Mesodermal cell (in vitro differentiated cells): ENCODE results near the gene NHSL2.
A peak's percentile ranks its signal among the peaks of the same experiment; 100 is the strongest.

ENCODE experiments used
- H3K27ac ChIP-seq: 2 replicates; pipeline ENCODE4 v1.7.0; 2013; ENCODE audit warnings: mild to moderate bottlenecking, low read depth, low read length, moderate library complexity; ENCODE audit not compliant: severe bottlenecking
- H3K36me3 ChIP-seq: 2 replicates; pipeline ENCODE4 v1.7.1; 2013; ENCODE audit warnings: mild to moderate bottlenecking, low read length, moderate library complexity; ENCODE audit not compliant: control insufficient read depth, insufficient read depth
- H3K4me1 ChIP-seq: one replicate; pipeline ENCODE4 v1.7.1; 2013; ENCODE audit warnings: mild to moderate bottlenecking, low read length; ENCODE audit not compliant: insufficient read depth, control insufficient read depth, poor library complexity, severe bottlenecking
- H3K4me3 ChIP-seq: 2 replicates; pipeline ENCODE4 v1.7.0; 2013; ENCODE audit warnings: low read length, control low read depth, mild to moderate bottlenecking; ENCODE audit not compliant: insufficient read depth, poor library complexity, severe bottlenecking; ENCODE audit errors: extremely low read depth
- H3K9me3 ChIP-seq: 2 replicates; pipeline ENCODE4 v1.7.1; 2013; ENCODE audit warnings: mild to moderate bottlenecking, low read length, moderate library complexity; ENCODE audit not compliant: control insufficient read depth
- WGBS, 2 experiments: methylation state at CpG; one replicate each; pipeline ENCODE4 v1.1.5; 2013; ENCODE audit warnings: missing lambda C conversion rate in 2 of 2; ENCODE audit not compliant: insufficient coverage in 2 of 2; 5-methylcytosine and 5-hydroxymethylcytosine counted together

NHSL2 gene

GRCh38 chrX:72120837-72121236, 210.2 kb downstream of the NHSL2 start:
- WGBS, 2 experiments, result 95 to 100% methylated on average over 1 to 4 of the region's 6 CpGs

DNA sequence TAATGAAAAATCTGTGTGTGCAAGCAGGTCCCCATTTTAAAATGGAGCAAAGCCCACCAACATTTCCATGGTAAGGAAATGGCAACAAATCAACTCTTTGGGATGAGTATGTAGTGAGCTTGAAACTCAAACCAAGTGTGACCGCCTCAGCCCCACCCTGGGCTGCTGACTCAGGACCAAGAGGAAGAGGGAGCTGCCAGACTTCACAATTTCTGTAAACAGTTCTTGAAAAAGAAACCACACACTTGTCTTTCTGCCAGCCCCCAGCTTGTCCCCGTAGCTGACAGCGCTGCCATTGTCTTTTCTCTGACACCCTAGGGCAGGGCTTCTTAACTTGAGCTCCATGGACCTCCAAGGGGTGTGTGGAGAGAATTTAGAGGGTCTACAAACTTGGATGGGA, 210.7 kb downstream of the NHSL2 start:
- peak overlapping the region; percentile 43 for H3K27ac ChIP-seq

More at GRCh38 chrX:72120837-72121236, 210.2 kb downstream of the NHSL2 start:
- H3K4me3 ChIP-seq, result no peak overlapping the region
- no peaks in the 10 kb centered on the region for H3K36me3 ChIP-seq
- peaks cover 39% of the 10 kb centered on the region for H3K4me1 ChIP-seq
- H3K27ac ChIP-seq, result peak overlapping the region; percentile 43
- H3K9me3 ChIP-seq, result no peaks in the 10 kb centered on the region

GRCh38 chrX:72122621-72123337, 212.1 kb downstream of the NHSL2 start:
- no peak overlapping the region for H3K4me3 ChIP-seq
- peak overlapping the region; percentile 95 for H3K27ac ChIP-seq
- WGBS, 2 experiments, result 80 to 97% methylated on average over 3 to 6 of the region's 6 CpGs
- H3K9me3 ChIP-seq, result no peaks in the 10 kb centered on the region
- peaks cover 3% of the 10 kb centered on the region for H3K36me3 ChIP-seq
- H3K4me1 ChIP-seq, result peaks cover 55% of the 10 kb centered on the region

More for the DNA sequence above, 210.7 kb downstream of the NHSL2 start:
- Histone ChIP-seq H3K4me1 (peaks cover 43% of the 10 kb centered on the region), H3K9me3 (no peaks in the 10 kb centered on the region), H3K36me3 (no peaks in the 10 kb centered on the region), H3K4me3 (no peak overlapping the region)
- WGBS, 2 experiments, result no CpG with 5 or more reads among the region's 3 CpGs

- H3K4me1 ChIP-seq, result peaks cover 63% of the 10 kb centered on the region
- peaks cover 3% of the 10 kb centered on the region for H3K36me3 ChIP-seq
- H3K4me3 ChIP-seq, result no peak overlapping the region
- WGBS, 2 experiments, result 42% methylated on average over 2 of the region's 11 CpGs; no CpG with 5 or more reads in 1 of the 2 experiments
- H3K27ac ChIP-seq, result peak overlapping the region; percentile 95
- no peaks in the 10 kb centered on the region for H3K9me3 ChIP-seq
Measured at GRCh38 chrX:72123471-72124185, 213.0 kb downstream of the NHSL2 start.

DNA sequence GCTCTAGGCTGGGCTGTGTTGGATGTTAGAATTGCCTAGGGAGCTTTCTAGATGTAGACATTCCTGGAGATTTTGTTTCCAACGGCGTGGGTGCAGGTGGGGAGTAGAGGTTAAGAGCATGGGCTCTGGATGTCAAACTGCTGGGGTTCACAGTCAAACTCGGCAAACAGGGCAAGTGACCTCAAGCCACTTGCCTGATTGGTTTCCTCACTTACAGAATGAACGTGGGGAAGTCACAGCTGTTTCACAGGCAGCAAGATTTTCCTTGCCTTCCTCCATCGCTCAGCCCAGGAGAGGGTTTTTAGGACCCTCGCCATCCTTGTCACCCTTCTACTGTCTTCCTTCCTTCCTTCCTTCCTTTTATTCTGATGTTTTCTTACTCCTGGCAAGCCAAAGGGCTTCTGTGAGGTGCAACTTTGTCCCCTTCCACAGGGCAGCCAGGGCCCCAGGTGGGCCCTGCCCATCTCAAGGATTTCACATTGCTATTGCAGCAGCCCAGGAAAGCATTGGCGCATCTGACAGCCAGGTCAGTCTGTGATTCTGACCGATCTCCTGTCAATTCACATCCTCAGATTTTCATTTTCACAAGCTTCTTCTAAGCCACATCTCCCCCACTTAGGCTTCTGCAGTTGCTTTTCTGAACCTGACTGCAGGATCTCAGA, 214.0 kb downstream of the NHSL2 start:
- Histone ChIP-seq H3K9me3 (no peaks in the 10 kb centered on the region), H3K4me1 (peaks cover 63% of the 10 kb centered on the region), H3K27ac (peak overlapping the region; percentile 95), H3K4me3 (no peak overlapping the region), H3K36me3 (peaks cover 9% of the 10 kb centered on the region)
- 90 to 93% methylated on average over 6 to 8 of the region's 8 CpGs for WGBS, 2 experiments

DNA sequence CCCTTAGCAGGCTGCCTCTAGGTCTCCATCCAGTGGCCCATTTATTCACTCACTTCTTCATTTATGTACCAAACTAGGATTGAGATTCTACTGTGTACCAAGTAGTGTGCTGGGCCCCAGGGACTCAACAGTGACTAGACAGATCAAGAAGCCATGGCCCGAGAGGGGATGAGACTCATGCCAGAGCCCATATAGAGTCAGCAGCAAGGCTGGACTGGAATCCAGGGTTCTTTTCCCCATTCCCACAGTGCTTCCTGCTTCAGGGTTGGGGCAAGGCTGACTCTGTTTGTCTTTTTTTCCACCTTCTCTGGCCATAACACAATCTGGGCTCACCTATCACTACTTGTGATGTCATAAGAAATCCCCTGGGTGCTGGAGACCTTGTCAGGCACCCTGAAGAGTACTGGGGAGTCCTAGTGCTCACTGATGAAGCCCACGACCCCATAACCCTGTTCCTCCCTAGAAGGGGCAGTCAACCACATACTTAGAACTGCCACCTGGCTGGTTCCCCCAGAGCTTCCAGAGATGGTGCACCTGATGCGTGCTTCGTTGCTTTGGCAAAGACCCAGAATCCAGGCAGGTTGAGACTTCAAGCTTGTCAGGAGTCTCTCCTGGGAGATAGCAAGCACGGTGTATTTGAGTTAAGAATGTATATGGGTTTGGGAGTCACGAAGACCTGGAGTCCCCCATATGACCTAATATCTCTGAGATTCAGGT, 214.8 kb downstream of the NHSL2 start:
- 60 to 100% methylated on average over 2 to 3 of the region's 6 CpGs for WGBS, 2 experiments
- Histone ChIP-seq H3K4me1 (peaks cover 63% of the 10 kb centered on the region), H3K27ac (peak overlapping the region; percentile 45), H3K36me3 (peaks cover 13% of the 10 kb centered on the region), H3K4me3 (no peak overlapping the region), H3K9me3 (no peaks in the 10 kb centered on the region)

DNA sequence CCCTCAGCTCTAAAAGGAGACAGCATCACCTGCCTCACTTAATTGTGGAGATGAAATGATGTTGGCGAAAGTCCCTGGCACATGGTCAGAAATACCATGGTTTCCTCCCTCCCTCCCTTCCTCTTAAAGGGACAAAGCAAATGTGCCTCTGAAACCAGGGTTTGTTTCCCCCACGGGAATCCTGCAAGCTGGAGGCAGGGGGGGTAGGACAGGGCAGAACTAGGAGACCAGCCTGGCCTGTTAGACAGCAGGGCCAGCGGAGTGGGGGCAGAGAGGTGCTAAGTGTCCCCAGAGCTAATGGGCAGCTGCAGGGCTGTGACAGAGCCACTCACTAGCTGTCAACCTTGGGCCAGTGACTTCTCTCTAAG, 215.4 kb downstream of the NHSL2 start:
- Histone ChIP-seq H3K4me3 (no peak overlapping the region), H3K36me3 (peaks cover 13% of the 10 kb centered on the region), H3K9me3 (no peaks in the 10 kb centered on the region), H3K4me1 (peaks cover 57% of the 10 kb centered on the region), H3K27ac (peak overlapping the region; percentile 45)
- 86% methylated on average over 1 of the region's 3 CpGs; no CpG with 5 or more reads in 1 of the 2 experiments for WGBS, 2 experiments

- Histone ChIP-seq H3K9me3 (no peaks in the 10 kb centered on the region), H3K4me3 (no peak overlapping the region), H3K4me1 (peaks cover 51% of the 10 kb centered on the region), H3K36me3 (peaks cover 13% of the 10 kb centered on the region), H3K27ac (peak overlapping the region; percentile 45)
- 9 to 29% methylated on average over 1 to 4 of the region's 9 CpGs for WGBS, 2 experiments
Measured at GRCh38 chrX:72126539-72127140, 216.0 kb downstream of the NHSL2 start.

DNA sequence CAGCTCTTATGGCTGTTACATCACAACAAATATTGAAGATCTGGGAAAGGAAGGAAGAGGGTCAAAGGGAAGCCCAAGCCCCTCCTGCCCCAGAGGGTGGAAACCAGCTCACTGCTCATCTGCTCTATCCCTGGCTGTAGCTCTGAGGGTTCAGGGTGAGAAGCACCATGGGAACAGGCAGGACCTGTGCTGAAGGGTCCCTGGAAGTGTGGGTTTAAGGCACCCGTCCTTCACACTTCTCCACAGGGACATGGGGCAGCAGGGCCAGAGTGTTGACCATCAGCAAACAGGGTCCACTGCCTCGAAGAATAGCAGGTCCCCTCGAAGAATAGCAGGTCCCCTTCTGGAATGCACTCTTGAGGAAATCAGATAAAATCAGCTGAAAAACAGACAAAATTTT, 216.7 kb downstream of the NHSL2 start:
- H3K27ac ChIP-seq, result peak overlapping the region; percentile 36
- peaks cover 13% of the 10 kb centered on the region for H3K36me3 ChIP-seq
- no CpG with 5 or more reads among the region's 3 CpGs for WGBS, 2 experiments
- no peak overlapping the region for H3K4me3 ChIP-seq
- H3K4me1 ChIP-seq, result peaks cover 44% of the 10 kb centered on the region
- H3K9me3 ChIP-seq, result no peaks in the 10 kb centered on the region
